B cell (primary cell): ENCODE results near the gene MFAP3L. TPM values are rescaled to one million over a fixed set of nuclear protein-coding genes. Genes with fewer than 3 reads are reported as not detected.

Source experiments
- ATAC-seq: fragments of 200-7000 bp; cut with Tn5 transposase; one replicate; pipeline ENCODE4 v1.10.0; 2021; ENCODE audit warnings: low read depth, mild to moderate bottlenecking, moderate number of reproducible peaks, moderate library complexity
- CTCF ChIA-PET: fragments of 350-600 bp; sonication (Branson Sonifier 250); formaldehyde crosslinking; loops from one replicate; lab custom pipeline; 2021; ENCODE audit warnings: antibody characterized with exemption, inconsistent platforms; lab: Charles Lee
- POLR2A ChIA-PET: fragments of 350-600 bp; sonication (Branson Sonifier 250); formaldehyde crosslinking; loops from one replicate; lab custom pipeline; 2021; ENCODE audit warnings: antibody characterized with exemption; lab: Charles Lee
- DNase-seq: peaks from one replicate; pipeline ENCODE4 v3.0.0; 2013
- H2AFZ ChIP-seq: 2 replicates; pipeline ENCODE4 v1.6.1; 2012; ENCODE audit warnings: mild to moderate bottlenecking, low read depth, low read length; ENCODE audit not compliant: insufficient read depth, poor library complexity, severe bottlenecking
- H3K27ac ChIP-seq, 2 donors: 1 replicate in 1 of 2; 2 replicates in 1 of 2; pipeline ENCODE4 v1.5.1; 2012 to 2013; ENCODE audit warnings: low read length in 2 of 2, mild to moderate bottlenecking in 2 of 2, moderate library complexity in 1 of 2
- H3K27me3 ChIP-seq, 4 experiments: fragments of 200-600 bp in 1 of 4; sonication (generic) in 1 of 4; replicated peaks in 1 of 4; 1 replicate in 2 of 4; 2 replicates in 2 of 4; pipeline versions ENCODE4 v1.6.1 to v1.7.0; 2013 to 2016; ENCODE audit warnings: low read length in 3 of 4, mild to moderate bottlenecking in 2 of 4, mixed read lengths in 1 of 4, moderate library complexity in 1 of 4; ENCODE audit not compliant: insufficient read depth in 4 of 4, control insufficient read depth in 3 of 4; ENCODE audit errors: control extremely low read depth in 1 of 4
- H3K36me3 ChIP-seq, 2 experiments: replicated peaks in 1 of 2; 1 replicate in 1 of 2; 2 replicates in 1 of 2; pipeline versions ENCODE4 v1.6.1 to v1.7.1; 2013; ENCODE audit warnings: low read length in 1 of 2; ENCODE audit not compliant: insufficient read depth in 2 of 2, control insufficient read depth in 1 of 2; ENCODE audit errors: control extremely low read depth in 1 of 2, extremely low read depth in 1 of 2
- H3K4me1 ChIP-seq, 2 donors: fragments of 200-600 bp in 1 of 2; sonication (generic) in 1 of 2; 1 replicate in 1 of 2; 2 replicates in 1 of 2; pipeline versions ENCODE4 v1.5.1 to v1.6.1; 2013 to 2017; ENCODE audit warnings: low read length in 2 of 2; ENCODE audit not compliant: control insufficient read depth in 2 of 2, insufficient read depth in 2 of 2
- H3K4me2 ChIP-seq: replicated peaks from 2 replicates; pipeline ENCODE3; 2012; ENCODE audit warnings: mild to moderate bottlenecking, low read depth, low read length; ENCODE audit not compliant: poor library complexity, severe bottlenecking
- H3K4me3 ChIP-seq, 5 experiments: fragments of 200-600 bp in 1 of 5; sonication (generic) in 1 of 5; 1 replicate in 3 of 5; 2 replicates in 2 of 5; pipeline versions ENCODE4 v1.5.1 to v1.7.0; 2011 to 2016; ENCODE audit warnings: low read length in 4 of 5, mild to moderate bottlenecking in 4 of 5, low read depth in 2 of 5, control low read depth in 1 of 5, moderate library complexity in 1 of 5; ENCODE audit not compliant: insufficient read depth in 1 of 5; ENCODE audit errors: control extremely low read depth in 1 of 5, extremely low read depth in 1 of 5
- H3K79me2 ChIP-seq: fragments of 200-600 bp; sonication (generic); one replicate; pipeline ENCODE4 v1.6.0; 2016; ENCODE audit warnings: low read length; ENCODE audit not compliant: control insufficient read depth, insufficient read depth
- H3K9ac ChIP-seq: fragments of 200-600 bp; sonication (generic); 2 replicates; pipeline ENCODE4 v1.6.1; 2017; ENCODE audit warnings: mild to moderate bottlenecking, low read length, moderate library complexity
- H3K9me3 ChIP-seq, 3 donors: one replicate each; pipeline versions ENCODE4 v1.6.1 to v1.7.1; 2013; ENCODE audit warnings: low read length in 2 of 3; ENCODE audit not compliant: control insufficient read depth in 2 of 3, insufficient read depth in 1 of 3; ENCODE audit errors: control extremely low read depth in 1 of 3
- H4K20me1 ChIP-seq: 2 replicates; pipeline ENCODE4 v1.6.0; 2012; ENCODE audit warnings: mild to moderate bottlenecking, low read length; ENCODE audit not compliant: insufficient read depth, control insufficient read depth, poor library complexity, severe bottlenecking
- H3K27ac Mint-ChIP-seq: one replicate; pipeline ENCODE4 v1.8.0; 2021; ENCODE audit warnings: mixed read lengths
- H3K27me3 Mint-ChIP-seq: one replicate; pipeline ENCODE4 v1.8.0; 2021; ENCODE audit warnings: mixed read lengths
- H3K4me1 Mint-ChIP-seq: one replicate; pipeline ENCODE4 v1.8.0; 2021; ENCODE audit warnings: mixed read lengths
- H3K4me3 Mint-ChIP-seq: one replicate; pipeline ENCODE4 v1.8.0; 2021; ENCODE audit warnings: mixed read lengths
- H3K9me3 Mint-ChIP-seq: one replicate; pipeline ENCODE4 v1.8.0; 2022; ENCODE audit warnings: mixed read lengths; ENCODE audit not compliant: insufficient read depth
- EZH2 ChIP-seq: IDR thresholded peaks from 2 replicates; pipeline ENCODE4 v1.6.1; 2012; ENCODE audit warnings: borderline replicate concordance, low read depth, mild to moderate bottlenecking, moderate library complexity, low read length; ENCODE audit not compliant: insufficient read depth, poor library complexity, severe bottlenecking
- WGBS: methylation state at CpG from one replicate; pipeline ENCODE4 v1.1.5; 2013; ENCODE audit warnings: missing lambda C conversion rate; ENCODE audit not compliant: insufficient coverage; 5-methylcytosine and 5-hydroxymethylcytosine counted together
- intact Hi-C: fragments of 100-400 bp; cut with micrococcal nuclease; formaldehyde crosslinking; loops from one replicate; pipeline ENCODE4 v1.10.0; 2022
- polyA plus RNA-seq: library from polyadenylated mRNA; depleted of rRNA; stranded (reverse); fragments of >200 nt; gene quantifications from 2 replicates; pipeline ENCODE4 v1.2.3, GENCODE V29; 2012
- total RNA-seq, 2 donors: library from RNA; stranded (reverse); fragments of 120-200 nt in 1 of 2; gene quantifications; 1 replicate in 1 of 2; 2 replicates in 1 of 2; pipeline versions ENCODE4 v1.2.3 to v1.2.4, GENCODE V29; 2013 to 2022
- TF ChIP-seq, protein P1 (sequence below): fragments of 200-600 bp; IDR thresholded peaks from one replicate; pipeline ENCODE4 v1.8.0; 2022; ENCODE audit warnings: antibody characterized with exemption, mild to moderate bottlenecking

The MFAP3L gene
- total and polyA plus RNA-seq, 2 donors (not counting 1 experiment from before 2014, with no cell fraction given), result 0.37 to 0.63 TPM

DNA sequence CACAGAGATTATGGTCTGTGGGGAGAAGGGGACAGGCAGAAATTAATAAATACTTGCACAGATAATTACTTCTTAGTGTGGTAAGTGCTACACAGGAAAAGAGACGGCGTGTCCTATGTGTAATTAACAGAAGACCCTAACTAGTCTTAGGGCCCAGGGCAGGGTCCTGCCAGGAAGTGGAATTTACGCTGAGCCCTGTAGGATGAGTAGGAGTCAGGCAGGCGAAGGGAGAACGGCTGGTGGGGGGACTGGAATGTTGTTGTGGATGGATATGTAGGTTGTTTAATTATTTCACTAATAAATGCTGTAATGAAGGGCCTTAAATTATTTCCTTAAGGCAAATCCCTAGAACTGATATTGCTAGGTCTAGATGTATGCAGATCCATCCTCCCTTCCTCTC, 26.7 kb upstream of the MFAP3L start:
- H3K4me1 ChIP-seq, result no peaks in the 10 kb centered on the region
- Mint-ChIP-seq H3K27me3 (peaks cover 5% of the 10 kb centered on the region), H3K4me3 (no peak overlapping the region), H3K9me3 (no peaks in the 10 kb centered on the region), H3K27ac (no peak overlapping the region), H3K4me1 (no peaks in the 10 kb centered on the region)
- POLR2A ChIA-PET, result no interaction called here
- H3K36me3 ChIP-seq, result no peaks in the 10 kb centered on the region
- peaks cover 0 to 3% (median 1%) of the 10 kb centered on the region in 4 experiments for H3K27me3 ChIP-seq
- H3K4me2 ChIP-seq, result no peak overlapping the region
- no peak for DNase-seq
- no peaks in the 10 kb centered on the region for H3K79me2 ChIP-seq
- intact Hi-C loops, result no loop called here
- ATAC-seq, result no peak
- no peak overlapping the region for H2AFZ ChIP-seq
- 100% methylated on average over 3 of the region's 5 CpGs for WGBS
- TF ChIP-seq EZH2, result no peak
- TF ChIP-seq, protein P1, sequence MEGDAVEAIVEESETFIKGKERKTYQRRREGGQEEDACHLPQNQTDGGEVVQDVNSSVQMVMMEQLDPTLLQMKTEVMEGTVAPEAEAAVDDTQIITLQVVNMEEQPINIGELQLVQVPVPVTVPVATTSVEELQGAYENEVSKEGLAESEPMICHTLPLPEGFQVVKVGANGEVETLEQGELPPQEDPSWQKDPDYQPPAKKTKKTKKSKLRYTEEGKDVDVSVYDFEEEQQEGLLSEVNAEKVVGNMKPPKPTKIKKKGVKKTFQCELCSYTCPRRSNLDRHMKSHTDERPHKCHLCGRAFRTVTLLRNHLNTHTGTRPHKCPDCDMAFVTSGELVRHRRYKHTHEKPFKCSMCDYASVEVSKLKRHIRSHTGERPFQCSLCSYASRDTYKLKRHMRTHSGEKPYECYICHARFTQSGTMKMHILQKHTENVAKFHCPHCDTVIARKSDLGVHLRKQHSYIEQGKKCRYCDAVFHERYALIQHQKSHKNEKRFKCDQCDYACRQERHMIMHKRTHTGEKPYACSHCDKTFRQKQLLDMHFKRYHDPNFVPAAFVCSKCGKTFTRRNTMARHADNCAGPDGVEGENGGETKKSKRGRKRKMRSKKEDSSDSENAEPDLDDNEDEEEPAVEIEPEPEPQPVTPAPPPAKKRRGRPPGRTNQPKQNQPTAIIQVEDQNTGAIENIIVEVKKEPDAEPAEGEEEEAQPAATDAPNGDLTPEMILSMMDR, result no peak
- no peak overlapping the region for H3K4me3 ChIP-seq
- no peak overlapping the region for H3K27ac ChIP-seq
- no peaks in the 10 kb centered on the region for H4K20me1 ChIP-seq
- no peak overlapping the region for H3K9ac ChIP-seq
- CTCF ChIA-PET, result interaction anchor here (1.0 to 1.4 kb wide), 3 partner anchors 11 to 243 kb away, joined by 3 to 4 read pairs (median 4); no protein-coding TSS in a partner anchor
- H3K9me3 ChIP-seq, result no peaks in the 10 kb centered on the region

DNA sequence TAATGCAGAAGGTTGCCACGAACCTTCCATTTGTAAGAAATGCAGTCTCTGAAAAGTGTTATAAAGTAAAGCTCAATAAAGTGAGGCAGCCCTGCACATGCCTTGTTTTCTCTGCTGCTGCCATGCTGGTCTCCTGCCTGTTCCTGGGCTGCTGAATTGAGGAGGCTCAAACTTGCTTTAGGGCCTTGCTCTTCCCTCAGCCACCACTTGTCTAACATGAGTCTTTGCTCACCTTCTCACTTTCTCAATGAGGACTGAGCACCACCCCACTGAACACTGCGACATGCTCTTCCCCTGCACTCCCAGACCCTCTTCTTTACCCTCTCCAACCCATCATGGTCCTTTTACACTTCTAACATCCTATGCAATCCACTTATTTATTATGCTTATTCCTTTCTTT, 25.2 kb upstream of the MFAP3L start:
- TF ChIP-seq EZH2, result no peak
- TF ChIP-seq, protein P1, result no peak
- Histone ChIP-seq H3K4me3 (no peak overlapping the region), H3K79me2 (no peaks in the 10 kb centered on the region), H3K36me3 (no peaks in the 10 kb centered on the region), H3K27ac (no peak overlapping the region), H3K9ac (no peak overlapping the region), H3K4me1 (no peaks in the 10 kb centered on the region), H3K4me2 (no peak overlapping the region), H2AFZ (no peak overlapping the region), H4K20me1 (no peaks in the 10 kb centered on the region), H3K9me3 (no peaks in the 10 kb centered on the region), H3K27me3 (peaks cover 0 to 3% (median 1%) of the 10 kb centered on the region in 4 experiments)
- CTCF ChIA-PET, result interaction anchor here (1.3 to 2.1 kb wide), 2 partner anchors 241 to 242 kb away, joined by 4 to 14 read pairs; no protein-coding TSS in a partner anchor
- DNase-seq (no peak), ATAC-seq (no peak)
- no peak overlapping the region for H3K4me3 Mint-ChIP-seq
- intact Hi-C loops, result no loop called here
- no peaks in the 10 kb centered on the region for H3K9me3 Mint-ChIP-seq
- 89% methylated on average over 2 of the region's 2 CpGs for WGBS
- no peak overlapping the region for H3K27ac Mint-ChIP-seq
- POLR2A ChIA-PET, result no interaction called here
- H3K27me3 Mint-ChIP-seq, result peaks cover 5% of the 10 kb centered on the region
- no peaks in the 10 kb centered on the region for H3K4me1 Mint-ChIP-seq
